Measurements from ENCODE around the gene HES7. TPM values are rescaled to one million over a fixed set of nuclear protein-coding genes. Genes with fewer than 3 reads are reported as not detected.

HES7 gene
- total and polyA plus RNA-seq, 9 of the 15 experiments (the other 6 are each of a cell fraction or from before 2014, with no cell fraction given): 0.03 to 1.7 (median 0.14) TPM; not detected in 1

- TF ChIP-seq MGA (IDR thresholded peaks at IDR 0.05) (peak; percentile 87), POLR2A (conservative IDR thresholded peaks at IDR 0.05) (peak; percentile 73), TCF7L2 (IDR thresholded peaks at IDR 0.05; ENCODE audit: low read depth, low read length) (no peak), TBL1XR1 (IDR thresholded peaks at IDR 0.05; ENCODE audit: low read length in 2 of 2) (peak in 1 of 2 experiments; percentile 58; a peak in 1 of 4 replicates), BHLHE40 (IDR thresholded peaks at IDR 0.05; ENCODE audit: low read length) (peak; percentile 78), RCOR1 (IDR thresholded peaks at IDR 0.05; ENCODE audit: borderline replicate concordance in 1 of 2, low read depth in 2 of 2, low read length in 2 of 2) (no peak), HINFP (tag; conservative IDR thresholded peaks at IDR 0.05; ENCODE audit: low read depth) (no peak), TBP (optimal IDR thresholded peaks at IDR 0.05; ENCODE audit: low read depth, low read length) (peak; percentile 36), NR2C2 (CRISPR knock-in tag; IDR thresholded peaks at IDR 0.05) (0 out of 2 replicates have a peak, but pooled peaks have one; percentile 19), NR2C2 (tag; IDR thresholded peaks at IDR 0.05) (peak; percentile 68), TAL1 (IDR thresholded peaks at IDR 0.05) (no peak), SP1 (CRISPR knock-in tag; IDR thresholded peaks at IDR 0.05) (peak; percentile 86), SMARCA5 (IDR thresholded peaks at IDR 0.05) (no peak)
- TF ChIP-seq, protein P1, sequence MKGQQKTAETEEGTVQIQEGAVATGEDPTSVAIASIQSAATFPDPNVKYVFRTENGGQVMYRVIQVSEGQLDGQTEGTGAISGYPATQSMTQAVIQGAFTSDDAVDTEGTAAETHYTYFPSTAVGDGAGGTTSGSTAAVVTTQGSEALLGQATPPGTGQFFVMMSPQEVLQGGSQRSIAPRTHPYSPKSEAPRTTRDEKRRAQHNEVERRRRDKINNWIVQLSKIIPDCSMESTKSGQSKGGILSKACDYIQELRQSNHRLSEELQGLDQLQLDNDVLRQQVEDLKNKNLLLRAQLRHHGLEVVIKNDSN (CRISPR knock-in tag; IDR thresholded peaks at IDR 0.05): peak; percentile 49; the same call in 1 of the 2 replicates
These were observed 28.3 kb upstream of the HES7 start, which contains the start of gene PER1 (continued) for GRCh38 chr17:8152112-8152775.

All from K562 (cell line).